Measurements from ENCODE around the gene TTYH3. TPM values are rescaled to one million over a fixed set of nuclear protein-coding genes. Genes with fewer than 3 reads are reported as not detected.

The TTYH3 gene
- total and polyA plus RNA-seq, 10 donors, result 11.9 to 158 (median 72.8) TPM

DNA sequence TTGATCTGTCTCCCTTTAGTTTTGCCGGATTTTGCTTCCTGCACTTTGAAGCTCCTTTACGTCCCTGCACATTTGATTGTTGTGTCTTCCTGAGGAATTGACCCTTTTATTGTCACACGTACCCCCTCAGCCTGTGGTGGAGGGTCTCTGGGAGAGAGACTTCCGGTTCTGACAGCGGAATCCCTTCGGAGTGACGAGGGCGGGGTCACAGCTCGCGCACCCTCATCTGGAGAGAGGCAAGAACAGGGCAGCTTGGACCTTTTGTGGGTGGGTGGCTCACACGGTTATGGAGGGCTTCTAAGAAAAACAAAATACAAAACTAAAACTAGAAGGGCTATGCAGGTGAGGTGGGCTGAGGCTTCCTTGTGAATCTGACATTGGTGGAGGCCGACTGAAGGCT, 82.2 kb downstream of the TTYH3 start:
- DNase-seq, result no peak
- WGBS, 5 donors, result 72 to 88% (median 75%) methylated on average over 12 of the region's 12 CpGs
- H3K4me3 ChIP-seq, result no peak overlapping the region
- peaks cover 0 to 15% (median 0%) of the 10 kb centered on the region in 7 donors for H3K27me3 ChIP-seq (replicated peaks in 1 of 7)
- no peak overlapping the region for H3K27ac ChIP-seq
- H3K4me1 ChIP-seq, result peaks cover 32 to 100% (median 76%) of the 10 kb centered on the region in 6 donors
- peaks cover 0 to 15% (median 0%) of the 10 kb centered on the region in 6 donors for H3K36me3 ChIP-seq
- TF ChIP-seq, protein P1, sequence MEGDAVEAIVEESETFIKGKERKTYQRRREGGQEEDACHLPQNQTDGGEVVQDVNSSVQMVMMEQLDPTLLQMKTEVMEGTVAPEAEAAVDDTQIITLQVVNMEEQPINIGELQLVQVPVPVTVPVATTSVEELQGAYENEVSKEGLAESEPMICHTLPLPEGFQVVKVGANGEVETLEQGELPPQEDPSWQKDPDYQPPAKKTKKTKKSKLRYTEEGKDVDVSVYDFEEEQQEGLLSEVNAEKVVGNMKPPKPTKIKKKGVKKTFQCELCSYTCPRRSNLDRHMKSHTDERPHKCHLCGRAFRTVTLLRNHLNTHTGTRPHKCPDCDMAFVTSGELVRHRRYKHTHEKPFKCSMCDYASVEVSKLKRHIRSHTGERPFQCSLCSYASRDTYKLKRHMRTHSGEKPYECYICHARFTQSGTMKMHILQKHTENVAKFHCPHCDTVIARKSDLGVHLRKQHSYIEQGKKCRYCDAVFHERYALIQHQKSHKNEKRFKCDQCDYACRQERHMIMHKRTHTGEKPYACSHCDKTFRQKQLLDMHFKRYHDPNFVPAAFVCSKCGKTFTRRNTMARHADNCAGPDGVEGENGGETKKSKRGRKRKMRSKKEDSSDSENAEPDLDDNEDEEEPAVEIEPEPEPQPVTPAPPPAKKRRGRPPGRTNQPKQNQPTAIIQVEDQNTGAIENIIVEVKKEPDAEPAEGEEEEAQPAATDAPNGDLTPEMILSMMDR (IDR thresholded peaks at IDR 0.05 in 8 of 11, conservative IDR thresholded peaks at IDR 0.05 in 3 of 11), result no peak
- TF ChIP-seq POLR2AphosphoS5 (IDR thresholded peaks at IDR 0.05) (no peak), POLR2A (IDR thresholded peaks at IDR 0.05) (no peak)
- intact Hi-C loops (cut with DNase I; ENCODE audit: low total_unique reads), result no loop called here
- H3K9me3 ChIP-seq, result no peaks in the 10 kb centered on the region

Other genes with a start within 250 kb of the TTYH3 start
- 10 to 100 TPM; 28.2 to 51.4 (median 33.2) TPM for gene CHST12, start 228.4 kb upstream of the TTYH3 start, total RNA-seq
- 10 to 100 TPM in 2 of 3 donors, 1 to 10 TPM in 1; 7.7 to 14.4 (median 11.7) TPM for gene CHST12, start 228.4 kb upstream of the TTYH3 start, polyA plus RNA-seq
- not detected for gene GRIFIN, start 155.6 kb upstream of the TTYH3 start, total RNA-seq
- gene GRIFIN, start 155.6 kb upstream of the TTYH3 start, polyA plus RNA-seq, result not detected
- 10 to 100 TPM; 33.3 to 47.4 (median 42.3) TPM for gene LFNG, start 112.2 kb upstream of the TTYH3 start, total RNA-seq
- 10 to 100 TPM; 21.2 to 22.4 (median 21.6) TPM for gene LFNG, start 112.2 kb upstream of the TTYH3 start, polyA plus RNA-seq
- gene BRAT1, start 76.5 kb upstream of the TTYH3 start, total RNA-seq, result 10 to 100 TPM; 25.3 to 37.3 (median 32.2) TPM
- 10 to 100 TPM; 26.6 to 50.9 (median 48.9) TPM for gene BRAT1, start 76.5 kb upstream of the TTYH3 start, polyA plus RNA-seq
- 10 to 100 TPM in 6 of 7 donors, 1 to 10 TPM in 1; 7.1 to 17.1 (median 13.2) TPM for gene IQCE, start 73.0 kb upstream of the TTYH3 start, total RNA-seq
- gene IQCE, start 73.0 kb upstream of the TTYH3 start, polyA plus RNA-seq, result 1 to 10 TPM; 1.2 to 4.4 (median 2.2) TPM
- gene AMZ1, start 56.2 kb downstream of the TTYH3 start, total RNA-seq, result 1 to 10 TPM in 6 of 7 donors, under 1 TPM in 1; 0.97 to 3.4 (median 1.9) TPM
- 1 to 10 TPM in 1 of 3 donors, under 1 TPM in 2; 0.20 to 1.6 (median 0.57) TPM for gene AMZ1, start 56.2 kb downstream of the TTYH3 start, polyA plus RNA-seq
- gene GNA12, start 212.3 kb downstream of the TTYH3 start, total RNA-seq, result 10 to 100 TPM; 31.7 to 64.2 (median 39.6) TPM
- 10 to 100 TPM; 12.3 to 25.2 (median 12.8) TPM for gene GNA12, start 212.3 kb downstream of the TTYH3 start, polyA plus RNA-seq

Measured in spleen (tissue), 11 donors.